Measurements from ENCODE around the gene CARD8.

CARD8 gene

GRCh38 chr19:48301886-48302599 lies 46.3 kb upstream of the CARD8 start:
- no peak overlapping the region for H3K27ac ChIP-seq
- H3K79me2 ChIP-seq = no peaks in the 10 kb centered on the region
- H3K36me3 ChIP-seq (ENCODE audit: control insufficient read depth, insufficient read depth, low read length) = no peaks in the 10 kb centered on the region
- no peak overlapping the region for H2AFZ ChIP-seq
- no peak overlapping the region for H3K4me3 ChIP-seq (ENCODE audit: low read depth, low read length)
- no peaks in the 10 kb centered on the region for H3K27me3 ChIP-seq (ENCODE audit: control insufficient read depth, insufficient read depth, low read length)
- TF ChIP-seq CTCF (IDR thresholded peaks at IDR 0.05) = no peak
- no peaks in the 10 kb centered on the region for H3K9me3 ChIP-seq (ENCODE audit: control insufficient read depth, low read length)
- no peak overlapping the region for H3K9ac ChIP-seq
- H3K4me1 ChIP-seq = no peaks in the 10 kb centered on the region
- H3K4me2 ChIP-seq (ENCODE audit: low read length) = no peak overlapping the region

- Histone ChIP-seq H2AFZ (no peak overlapping the region), H3K79me2 (no peaks in the 10 kb centered on the region), H3K36me3 (ENCODE audit: control insufficient read depth, insufficient read depth, low read length) (no peaks in the 10 kb centered on the region), H3K4me2 (ENCODE audit: low read length) (no peak overlapping the region), H3K27ac (no peak overlapping the region), H3K9me3 (ENCODE audit: control insufficient read depth, low read length) (no peaks in the 10 kb centered on the region), H3K4me3 (ENCODE audit: low read depth, low read length) (no peak overlapping the region), H3K4me1 (no peaks in the 10 kb centered on the region), H3K9ac (no peak overlapping the region), H3K27me3 (ENCODE audit: control insufficient read depth, insufficient read depth, low read length) (no peaks in the 10 kb centered on the region)
- no peak for TF ChIP-seq CTCF (IDR thresholded peaks at IDR 0.05)
These were observed 42.3 kb upstream of the CARD8 start for GRCh38 chr19:48297975-48298374.

- no peaks in the 10 kb centered on the region for H3K36me3 ChIP-seq (ENCODE audit: control insufficient read depth, insufficient read depth, low read length)
- H3K4me3 ChIP-seq (ENCODE audit: low read depth, low read length) = no peak overlapping the region
- no peak overlapping the region for H3K9ac ChIP-seq
- H3K9me3 ChIP-seq (ENCODE audit: control insufficient read depth, low read length) = no peaks in the 10 kb centered on the region
- H3K79me2 ChIP-seq = no peaks in the 10 kb centered on the region
- no peak overlapping the region for H3K4me2 ChIP-seq (ENCODE audit: low read length)
- no peak overlapping the region for H3K27ac ChIP-seq
- no peak overlapping the region for H2AFZ ChIP-seq
- H3K4me1 ChIP-seq = no peaks in the 10 kb centered on the region
- no peaks in the 10 kb centered on the region for H3K27me3 ChIP-seq (ENCODE audit: control insufficient read depth, insufficient read depth, low read length)
- no peak for TF ChIP-seq CTCF (IDR thresholded peaks at IDR 0.05)
These were observed 41.4 kb upstream of the CARD8 start for GRCh38 chr19:48296963-48297734.

- no peak for TF ChIP-seq CTCF (IDR thresholded peaks at IDR 0.05)
- Histone ChIP-seq H3K36me3 (ENCODE audit: control insufficient read depth, insufficient read depth, low read length) (no peaks in the 10 kb centered on the region), H3K4me1 (peaks cover 3% of the 10 kb centered on the region), H3K4me2 (ENCODE audit: low read length) (no peak overlapping the region), H3K79me2 (no peaks in the 10 kb centered on the region), H3K9ac (no peak overlapping the region), H3K9me3 (ENCODE audit: control insufficient read depth, low read length) (no peaks in the 10 kb centered on the region), H3K4me3 (ENCODE audit: low read depth, low read length) (no peak overlapping the region), H2AFZ (no peak overlapping the region), H3K27me3 (ENCODE audit: control insufficient read depth, insufficient read depth, low read length) (no peaks in the 10 kb centered on the region), H3K27ac (no peak overlapping the region)
These were observed 39.7 kb upstream of the CARD8 start for GRCh38 chr19:48295458-48295857.
